Measurements from ENCODE around the gene TEX38. TPM values are rescaled to one million over a fixed set of nuclear protein-coding genes. Genes with fewer than 3 reads are reported as not detected.

The TEX38 gene
- total RNA-seq, 1 experiment from 2014 or later = 0.17 TPM

DNA sequence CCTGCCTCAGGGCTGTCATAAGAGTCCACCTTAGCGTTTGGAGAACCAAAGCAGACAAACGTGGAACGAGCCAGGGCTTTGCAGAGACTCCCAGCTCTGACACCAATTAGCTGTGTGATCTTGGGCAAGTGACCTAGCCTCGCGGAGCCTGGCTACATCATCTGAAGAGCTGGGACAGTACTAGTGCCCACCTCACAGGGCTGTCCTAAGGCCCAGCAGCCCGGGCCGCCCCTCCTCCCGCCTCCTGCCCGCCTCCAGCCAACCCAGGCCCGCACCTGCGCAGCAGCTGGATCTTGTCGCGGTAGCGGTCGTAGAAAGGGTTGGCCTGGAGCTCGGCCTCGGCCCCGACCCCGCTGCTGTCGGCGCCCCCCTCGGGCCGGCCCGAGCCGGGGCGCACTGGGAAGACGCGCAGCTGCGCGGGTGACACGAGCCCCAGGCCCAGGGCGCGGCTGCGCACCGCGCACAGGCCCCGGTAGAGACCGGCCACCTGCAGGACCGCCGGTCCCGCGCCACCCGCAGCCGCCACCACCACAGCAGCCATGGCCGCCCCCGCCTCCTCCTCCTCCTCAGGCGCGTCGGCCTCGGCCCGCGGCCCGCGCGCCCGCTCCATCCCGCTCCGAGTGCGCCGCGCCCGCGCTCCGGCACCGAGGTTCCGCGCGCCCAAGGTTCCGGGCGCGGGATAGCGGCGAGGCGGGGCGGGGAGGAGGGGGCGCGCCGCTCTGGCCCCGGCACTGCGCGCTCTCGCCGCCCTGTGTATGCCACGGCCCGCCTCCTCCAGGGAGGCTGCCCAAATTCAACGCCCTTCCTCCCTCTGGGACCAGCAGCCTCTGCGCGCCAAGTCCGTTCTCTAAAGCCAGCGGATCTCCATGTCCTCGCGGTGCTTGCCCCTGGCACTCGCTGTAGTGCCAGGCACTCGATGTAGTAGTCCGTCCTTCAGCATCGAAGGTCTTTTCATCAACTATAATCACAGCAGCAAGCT lies 3.6 kb upstream of the TEX38 start, which contains the start of gene ATPAF1 (continued):
- TF ChIP-seq, protein P1, sequence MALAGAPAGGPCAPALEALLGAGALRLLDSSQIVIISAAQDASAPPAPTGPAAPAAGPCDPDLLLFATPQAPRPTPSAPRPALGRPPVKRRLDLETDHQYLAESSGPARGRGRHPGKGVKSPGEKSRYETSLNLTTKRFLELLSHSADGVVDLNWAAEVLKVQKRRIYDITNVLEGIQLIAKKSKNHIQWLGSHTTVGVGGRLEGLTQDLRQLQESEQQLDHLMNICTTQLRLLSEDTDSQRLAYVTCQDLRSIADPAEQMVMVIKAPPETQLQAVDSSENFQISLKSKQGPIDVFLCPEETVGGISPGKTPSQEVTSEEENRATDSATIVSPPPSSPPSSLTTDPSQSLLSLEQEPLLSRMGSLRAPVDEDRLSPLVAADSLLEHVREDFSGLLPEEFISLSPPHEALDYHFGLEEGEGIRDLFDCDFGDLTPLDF (CRISPR knock-in tag; IDR thresholded peaks at IDR 0.05) = no peak
- TF ChIP-seq ELF4 (CRISPR knock-in tag; IDR thresholded peaks at IDR 0.05; ENCODE audit: low read depth) (0 out of 2 replicates have a peak, but pooled peaks have one; percentile 40), ZNF138 (CRISPR knock-in tag; conservative IDR thresholded peaks at IDR 0.05) (no peak), SP1 (CRISPR knock-in tag; conservative IDR thresholded peaks at IDR 0.05) (peak; percentile 81), CREM (CRISPR knock-in tag; IDR thresholded peaks at IDR 0.05) (peak; percentile 51; the same call in 1 of the 2 replicates), FOXK1 (CRISPR knock-in tag; IDR thresholded peaks at IDR 0.05) (peak; percentile 75)
- TF ChIP-seq, protein P2, sequence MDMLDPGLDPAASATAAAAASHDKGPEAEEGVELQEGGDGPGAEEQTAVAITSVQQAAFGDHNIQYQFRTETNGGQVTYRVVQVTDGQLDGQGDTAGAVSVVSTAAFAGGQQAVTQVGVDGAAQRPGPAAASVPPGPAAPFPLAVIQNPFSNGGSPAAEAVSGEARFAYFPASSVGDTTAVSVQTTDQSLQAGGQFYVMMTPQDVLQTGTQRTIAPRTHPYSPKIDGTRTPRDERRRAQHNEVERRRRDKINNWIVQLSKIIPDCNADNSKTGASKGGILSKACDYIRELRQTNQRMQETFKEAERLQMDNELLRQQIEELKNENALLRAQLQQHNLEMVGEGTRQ (CRISPR knock-in tag; IDR thresholded peaks at IDR 0.05) = peak; percentile 36; the same call in 1 of the 2 replicates
- TF ChIP-seq, protein P3, sequence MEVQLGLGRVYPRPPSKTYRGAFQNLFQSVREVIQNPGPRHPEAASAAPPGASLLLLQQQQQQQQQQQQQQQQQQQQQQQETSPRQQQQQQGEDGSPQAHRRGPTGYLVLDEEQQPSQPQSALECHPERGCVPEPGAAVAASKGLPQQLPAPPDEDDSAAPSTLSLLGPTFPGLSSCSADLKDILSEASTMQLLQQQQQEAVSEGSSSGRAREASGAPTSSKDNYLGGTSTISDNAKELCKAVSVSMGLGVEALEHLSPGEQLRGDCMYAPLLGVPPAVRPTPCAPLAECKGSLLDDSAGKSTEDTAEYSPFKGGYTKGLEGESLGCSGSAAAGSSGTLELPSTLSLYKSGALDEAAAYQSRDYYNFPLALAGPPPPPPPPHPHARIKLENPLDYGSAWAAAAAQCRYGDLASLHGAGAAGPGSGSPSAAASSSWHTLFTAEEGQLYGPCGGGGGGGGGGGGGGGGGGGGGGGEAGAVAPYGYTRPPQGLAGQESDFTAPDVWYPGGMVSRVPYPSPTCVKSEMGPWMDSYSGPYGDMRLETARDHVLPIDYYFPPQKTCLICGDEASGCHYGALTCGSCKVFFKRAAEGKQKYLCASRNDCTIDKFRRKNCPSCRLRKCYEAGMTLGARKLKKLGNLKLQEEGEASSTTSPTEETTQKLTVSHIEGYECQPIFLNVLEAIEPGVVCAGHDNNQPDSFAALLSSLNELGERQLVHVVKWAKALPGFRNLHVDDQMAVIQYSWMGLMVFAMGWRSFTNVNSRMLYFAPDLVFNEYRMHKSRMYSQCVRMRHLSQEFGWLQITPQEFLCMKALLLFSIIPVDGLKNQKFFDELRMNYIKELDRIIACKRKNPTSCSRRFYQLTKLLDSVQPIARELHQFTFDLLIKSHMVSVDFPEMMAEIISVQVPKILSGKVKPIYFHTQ (CRISPR knock-in tag; IDR thresholded peaks at IDR 0.05) = no peak
- TF ChIP-seq, protein P4, sequence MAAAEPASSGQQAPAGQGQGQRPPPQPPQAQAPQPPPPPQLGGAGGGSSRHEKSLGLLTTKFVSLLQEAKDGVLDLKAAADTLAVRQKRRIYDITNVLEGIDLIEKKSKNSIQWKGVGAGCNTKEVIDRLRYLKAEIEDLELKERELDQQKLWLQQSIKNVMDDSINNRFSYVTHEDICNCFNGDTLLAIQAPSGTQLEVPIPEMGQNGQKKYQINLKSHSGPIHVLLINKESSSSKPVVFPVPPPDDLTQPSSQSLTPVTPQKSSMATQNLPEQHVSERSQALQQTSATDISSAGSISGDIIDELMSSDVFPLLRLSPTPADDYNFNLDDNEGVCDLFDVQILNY (CRISPR knock-in tag; IDR thresholded peaks at IDR 0.05) = peak; percentile 89; the same call in 1 of the 2 replicates
- TF ChIP-seq, protein P5, sequence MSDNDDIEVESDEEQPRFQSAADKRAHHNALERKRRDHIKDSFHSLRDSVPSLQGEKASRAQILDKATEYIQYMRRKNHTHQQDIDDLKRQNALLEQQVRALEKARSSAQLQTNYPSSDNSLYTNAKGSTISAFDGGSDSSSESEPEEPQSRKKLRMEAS (CRISPR knock-in tag; IDR thresholded peaks at IDR 0.05) = peak; percentile 73; the same call in 1 of the 2 replicates

DNA sequence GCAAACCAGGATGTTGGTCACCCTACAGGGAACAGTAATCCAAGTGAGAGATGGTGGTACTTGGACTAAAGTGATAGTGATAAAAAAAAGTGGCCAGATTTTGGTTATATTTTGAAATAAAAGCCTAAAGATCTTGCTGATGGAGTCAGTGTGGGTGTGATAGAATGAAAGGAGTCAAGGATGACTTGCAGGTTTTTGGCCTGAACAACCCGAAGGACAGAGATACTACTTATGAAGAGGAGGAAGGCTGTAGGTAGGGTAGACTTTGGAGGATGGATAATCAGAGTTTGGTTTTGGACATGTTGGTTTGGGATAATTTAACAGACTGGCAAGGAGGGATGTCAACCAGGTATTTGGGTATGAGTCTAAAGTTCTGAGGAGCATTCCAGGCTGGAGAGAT lies 1.5 kb upstream of the TEX38 start:
- Mint-ChIP-seq H3K36me3 (no peaks in the 10 kb centered on the region), H3K9me3 (no peaks in the 10 kb centered on the region), H3K4me1 (peaks cover 19% of the 10 kb centered on the region), H3K27ac (no peak overlapping the region), H3K4me3 (no peak overlapping the region), H3K27me3 (ENCODE audit: low read depth) (no peaks in the 10 kb centered on the region; the same call in 1 of the 2 replicates)
- ChIA-PET POLR2A (no interaction called here), CTCF (no interaction called here)
- DNase-seq (ENCODE audit: low spot score) (no peak), ATAC-seq (no peak)
- TF ChIP-seq NR2C2 (CRISPR knock-in tag; IDR thresholded peaks at IDR 0.05) (no peak), NR1H2 (CRISPR knock-in tag; IDR thresholded peaks at IDR 0.05) (no peak)

DNA sequence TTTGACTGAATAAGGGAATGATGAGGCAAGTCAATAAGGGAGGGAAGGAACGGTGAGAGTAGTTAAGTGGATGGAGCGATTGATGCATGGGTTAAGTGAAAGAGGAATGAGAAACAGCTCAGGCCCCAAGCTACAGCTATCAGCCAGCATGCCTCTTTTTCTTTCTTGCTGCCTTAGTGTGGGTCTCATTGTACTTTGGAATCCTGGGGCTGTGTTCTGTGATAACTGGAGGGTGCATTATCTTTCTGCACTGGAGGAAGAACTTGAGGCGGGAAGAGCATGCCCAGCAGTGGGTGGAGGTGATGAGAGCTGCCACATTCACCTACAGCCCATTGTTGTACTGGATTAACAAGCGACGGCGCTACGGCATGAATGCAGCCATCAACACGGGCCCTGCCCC lies 1.0 kb downstream of the TEX38 start:
- ATAC-seq = no peak
- no peak overlapping the region for H3K4me3 Mint-ChIP-seq
- ChIA-PET POLR2A (interaction anchor here (0.7 kb wide), 1 partner anchor 53 kb away, joined by 4 read pairs; no protein-coding TSS in a partner anchor), CTCF (no interaction called here)
- TF ChIP-seq ZNF423 (CRISPR knock-in tag; IDR thresholded peaks at IDR 0.05) (no peak), OVOL2 (CRISPR knock-in tag; IDR thresholded peaks at IDR 0.05; ENCODE audit: borderline replicate concordance) (no peak), JAZF1 (CRISPR knock-in tag; IDR thresholded peaks at IDR 0.05) (no peak), HMGA2 (CRISPR knock-in tag; IDR thresholded peaks at IDR 0.05) (no peak), MXD4 (CRISPR knock-in tag; IDR thresholded peaks at IDR 0.05; ENCODE audit: borderline replicate concordance) (no peak)
- no peaks in the 10 kb centered on the region for H3K9me3 Mint-ChIP-seq
- H3K27me3 Mint-ChIP-seq (ENCODE audit: low read depth) = no peaks in the 10 kb centered on the region
- peaks cover 9% of the 10 kb centered on the region for H3K36me3 Mint-ChIP-seq
- peaks cover 17% of the 10 kb centered on the region for H3K4me1 Mint-ChIP-seq
- no peak for DNase-seq (ENCODE audit: low spot score)
- H3K27ac Mint-ChIP-seq = peak overlapping the region; percentile 63; the same call in 1 of the 2 replicates

Measured in WTC11 (cell line).